ENCODE data around the gene TTLL8.

DNA sequence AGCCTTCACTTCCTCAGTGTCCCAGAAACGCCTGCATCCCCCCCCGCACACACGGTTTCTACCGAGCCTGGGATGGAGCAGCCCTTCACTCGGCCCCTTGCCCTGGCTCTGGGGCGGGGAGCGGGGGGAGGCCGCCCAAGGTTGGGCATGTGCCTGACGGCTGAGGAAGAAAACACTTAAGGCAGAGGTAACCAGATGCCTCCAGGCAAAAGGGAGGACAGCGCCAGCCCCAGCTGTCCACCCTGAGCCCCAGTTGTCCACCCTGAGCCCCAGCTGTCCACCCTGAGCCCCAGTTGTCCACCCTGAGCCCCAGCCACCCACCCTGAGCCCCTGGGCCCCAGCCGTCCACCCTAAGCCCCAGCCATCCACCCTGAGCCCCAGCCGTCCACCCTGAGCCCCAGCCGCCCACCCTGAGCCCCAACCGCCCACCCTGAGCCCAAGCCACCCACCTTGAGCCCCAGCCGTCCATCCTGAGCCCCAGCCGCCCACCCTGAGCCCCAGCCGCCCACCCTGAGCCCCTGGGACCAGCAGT is 3.8 kb upstream of the TTLL8 start:
- no peak for TF ChIP-seq FOXK2 (IDR thresholded peaks at IDR 0.05)
- TF ChIP-seq FOXA1 (IDR thresholded peaks at IDR 0.05), result no peak
- TF ChIP-seq ZNF384 (IDR thresholded peaks at IDR 0.05), result no peak
- TF ChIP-seq, protein P1, sequence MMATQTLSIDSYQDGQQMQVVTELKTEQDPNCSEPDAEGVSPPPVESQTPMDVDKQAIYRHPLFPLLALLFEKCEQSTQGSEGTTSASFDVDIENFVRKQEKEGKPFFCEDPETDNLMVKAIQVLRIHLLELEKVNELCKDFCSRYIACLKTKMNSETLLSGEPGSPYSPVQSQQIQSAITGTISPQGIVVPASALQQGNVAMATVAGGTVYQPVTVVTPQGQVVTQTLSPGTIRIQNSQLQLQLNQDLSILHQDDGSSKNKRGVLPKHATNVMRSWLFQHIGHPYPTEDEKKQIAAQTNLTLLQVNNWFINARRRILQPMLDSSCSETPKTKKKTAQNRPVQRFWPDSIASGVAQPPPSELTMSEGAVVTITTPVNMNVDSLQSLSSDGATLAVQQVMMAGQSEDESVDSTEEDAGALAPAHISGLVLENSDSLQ (IDR thresholded peaks at IDR 0.05), result no peak
- no peak for TF ChIP-seq BHLHE40 (IDR thresholded peaks at IDR 0.05; ENCODE audit: borderline replicate concordance)
- TF ChIP-seq CTBP1 (IDR thresholded peaks at IDR 0.05; ENCODE audit: borderline replicate concordance), result no peak
- no peak for TF ChIP-seq SP1 (IDR thresholded peaks at IDR 0.05)
- no peak for TF ChIP-seq ELF4 (IDR thresholded peaks at IDR 0.05)
- TF ChIP-seq L3MBTL2 (conservative IDR thresholded peaks at IDR 0.05), result no peak
- no peak for TF ChIP-seq ARNT (IDR thresholded peaks at IDR 0.05)
- no peak for TF ChIP-seq SUZ12 (IDR thresholded peaks at IDR 0.05)
- no peak for TF ChIP-seq TARDBP (IDR thresholded peaks at IDR 0.05)
